SU-DHL-6 (cell line): ENCODE measurements around the gene CHSY3.

Experiments used
- H2AFZ ChIP-seq: fragments of 200-600 bp; sonication (generic); 2 replicates; pipeline ENCODE4 v1.6.1; 2014; ENCODE audit warnings: low read depth, mild to moderate bottlenecking, moderate library complexity, mixed read lengths, antibody characterized with exemption, low read length; ENCODE audit not compliant: severe bottlenecking
- H3F3A ChIP-seq: fragments of 200-600 bp; shearing (Covaris generic); 2 replicates; pipeline ENCODE4 v1.6.0; 2016; ENCODE audit warnings: antibody characterized with exemption, mild to moderate bottlenecking; ENCODE audit not compliant: insufficient read depth
- H3K27ac ChIP-seq: fragments of 200-600 bp; sonication (generic); 2 replicates; pipeline ENCODE4 v1.5.1; 2016; ENCODE audit warnings: low read depth, mild to moderate bottlenecking, low read length, moderate library complexity, mixed read lengths
- H3K27me3 ChIP-seq: fragments of 200-600 bp; sonication (generic), shearing (Covaris generic); 2 replicates; pipeline ENCODE4 v1.6.0; 2014; ENCODE audit warnings: mild to moderate bottlenecking, low read length
- H3K36me3 ChIP-seq: fragments of 200-600 bp; sonication (generic); 2 replicates; pipeline ENCODE4 v1.6.1; 2014; ENCODE audit warnings: mild to moderate bottlenecking, low read length, mixed read lengths
- H3K4me2 ChIP-seq: fragments of 300-600, 200-600 bp; shearing (Covaris generic), sonication (generic); 2 replicates; pipeline ENCODE4 v1.6.0; 2014; ENCODE audit warnings: low read length, low read depth, mild to moderate bottlenecking; ENCODE audit not compliant: poor library complexity, severe bottlenecking
- H3K4me3 ChIP-seq: fragments of 200-600 bp; sonication (generic); 2 replicates; pipeline ENCODE4 v1.5.1; 2014; ENCODE audit warnings: antibody characterized with exemption, low read length, mild to moderate bottlenecking, mixed read lengths; ENCODE audit not compliant: insufficient read depth, poor library complexity, severe bottlenecking
- H3K79me2 ChIP-seq: fragments of 200-600 bp; sonication (generic); 2 replicates; pipeline ENCODE4 v1.6.1; 2014; ENCODE audit warnings: mild to moderate bottlenecking, low read length, moderate library complexity; ENCODE audit not compliant: insufficient read depth
- H3K9ac ChIP-seq: fragments of 200-600 bp; sonication (generic); 2 replicates; pipeline ENCODE4 v1.7.0; 2014; ENCODE audit warnings: mild to moderate bottlenecking, low read length
- H3K9me2 ChIP-seq: fragments of 200-600 bp; sonication (generic); replicated peaks from 2 replicates; pipeline ENCODE4 v1.6.1; 2014; ENCODE audit warnings: low read length; ENCODE audit not compliant: insufficient read depth
- H3K9me3 ChIP-seq: fragments of 200-600 bp; sonication (generic); 2 replicates; pipeline ENCODE4 v1.6.1; 2014; ENCODE audit warnings: low read length, mixed read lengths; ENCODE audit not compliant: insufficient read depth
- H4K20me1 ChIP-seq: fragments of 200-600 bp; sonication (generic); 2 replicates; pipeline ENCODE4 v1.6.1; 2014; ENCODE audit warnings: low read depth, mild to moderate bottlenecking, antibody characterized with exemption, low read length, moderate library complexity, mixed read lengths
- EZH2phosphoT487 ChIP-seq: fragments of 200-600 bp; sonication (generic), shearing (Covaris generic); conservative IDR thresholded peaks from 2 replicates; pipeline ENCODE4 v1.6.1; 2018; ENCODE audit warnings: mild to moderate bottlenecking, antibody characterized with exemption, low read length, moderate library complexity, mixed read lengths
- TF ChIP-seq, protein P1 (sequence below): fragments of 200-600 bp; sonication (generic); IDR thresholded peaks from one replicate; pipeline ENCODE4 v1.5.1; 2017; ENCODE audit warnings: antibody characterized with exemption, mild to moderate bottlenecking, low read length, moderate library complexity; ENCODE audit not compliant: insufficient read depth, poor library complexity, severe bottlenecking

CHSY3 gene

DNA sequence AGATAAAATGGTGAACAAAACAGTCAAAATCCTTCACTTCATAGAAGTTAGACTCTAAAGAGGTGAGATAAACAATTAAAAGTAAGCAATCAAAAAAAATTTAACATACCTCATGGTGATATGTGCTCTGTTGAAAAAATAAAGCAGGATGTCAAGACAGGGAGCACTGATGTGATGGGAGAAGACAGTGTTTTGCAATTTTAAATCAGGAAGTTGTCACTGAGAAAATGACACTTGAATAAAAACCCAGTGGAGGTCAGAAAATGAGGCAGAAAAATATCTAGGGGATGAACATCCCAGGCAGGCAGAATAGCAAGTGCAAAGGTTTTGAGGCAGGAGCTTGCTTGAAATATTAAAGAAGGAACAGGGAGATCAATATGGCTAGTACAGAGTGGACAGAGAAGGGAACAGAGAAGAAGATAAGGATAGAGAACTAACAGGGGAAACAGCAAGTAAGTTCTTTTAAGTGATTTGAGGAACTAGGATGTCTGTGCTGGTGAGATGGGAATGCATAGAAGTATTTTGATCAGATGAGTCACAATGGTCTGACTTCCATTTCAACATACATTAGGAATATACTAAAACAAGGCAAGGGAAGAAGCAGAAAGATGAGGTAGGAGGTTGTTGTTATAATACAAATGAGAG, 130.4 kb downstream of the CHSY3 start:
- H3F3A ChIP-seq: no peaks in the 10 kb centered on the region
- H3K9me2 ChIP-seq: 0 out of 2 replicates have a peak, but pooled peaks cover 6% of the 10 kb centered on the region
- no peaks in the 10 kb centered on the region for H3K27me3 ChIP-seq
- no peaks in the 10 kb centered on the region for H3K79me2 ChIP-seq
- no peak overlapping the region for H3K4me3 ChIP-seq
- TF ChIP-seq, protein P1, sequence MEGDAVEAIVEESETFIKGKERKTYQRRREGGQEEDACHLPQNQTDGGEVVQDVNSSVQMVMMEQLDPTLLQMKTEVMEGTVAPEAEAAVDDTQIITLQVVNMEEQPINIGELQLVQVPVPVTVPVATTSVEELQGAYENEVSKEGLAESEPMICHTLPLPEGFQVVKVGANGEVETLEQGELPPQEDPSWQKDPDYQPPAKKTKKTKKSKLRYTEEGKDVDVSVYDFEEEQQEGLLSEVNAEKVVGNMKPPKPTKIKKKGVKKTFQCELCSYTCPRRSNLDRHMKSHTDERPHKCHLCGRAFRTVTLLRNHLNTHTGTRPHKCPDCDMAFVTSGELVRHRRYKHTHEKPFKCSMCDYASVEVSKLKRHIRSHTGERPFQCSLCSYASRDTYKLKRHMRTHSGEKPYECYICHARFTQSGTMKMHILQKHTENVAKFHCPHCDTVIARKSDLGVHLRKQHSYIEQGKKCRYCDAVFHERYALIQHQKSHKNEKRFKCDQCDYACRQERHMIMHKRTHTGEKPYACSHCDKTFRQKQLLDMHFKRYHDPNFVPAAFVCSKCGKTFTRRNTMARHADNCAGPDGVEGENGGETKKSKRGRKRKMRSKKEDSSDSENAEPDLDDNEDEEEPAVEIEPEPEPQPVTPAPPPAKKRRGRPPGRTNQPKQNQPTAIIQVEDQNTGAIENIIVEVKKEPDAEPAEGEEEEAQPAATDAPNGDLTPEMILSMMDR: no peak
- no peak for TF ChIP-seq EZH2phosphoT487
- no peak overlapping the region for H3K27ac ChIP-seq
- H3K9ac ChIP-seq: no peak overlapping the region
- no peaks in the 10 kb centered on the region for H4K20me1 ChIP-seq
- H2AFZ ChIP-seq: no peak overlapping the region
- H3K36me3 ChIP-seq: no peaks in the 10 kb centered on the region
- H3K4me2 ChIP-seq: no peak overlapping the region
- no peaks in the 10 kb centered on the region for H3K9me3 ChIP-seq

DNA sequence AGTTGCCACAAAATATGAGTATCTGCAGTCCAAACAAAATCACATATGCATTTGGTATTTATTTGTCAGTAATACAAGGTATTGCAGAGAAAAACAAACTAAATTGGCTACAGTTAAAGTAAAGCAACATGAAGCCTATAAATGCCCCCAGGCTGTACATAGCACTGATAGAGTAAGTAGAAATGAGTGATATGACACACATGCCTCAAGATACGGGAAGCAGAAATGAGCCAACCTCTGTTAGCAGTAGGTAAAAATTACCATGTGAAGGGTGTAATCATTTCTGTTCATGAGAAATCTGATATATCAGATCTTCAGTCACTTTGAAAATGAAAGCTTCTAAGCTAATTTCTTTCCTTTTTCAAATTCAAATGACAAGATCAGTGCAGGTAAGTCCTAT, 131.1 kb downstream of the CHSY3 start:
- TF ChIP-seq, protein P1: no peak
- TF ChIP-seq EZH2phosphoT487: no peak
- no peaks in the 10 kb centered on the region for H3K79me2 ChIP-seq

DNA sequence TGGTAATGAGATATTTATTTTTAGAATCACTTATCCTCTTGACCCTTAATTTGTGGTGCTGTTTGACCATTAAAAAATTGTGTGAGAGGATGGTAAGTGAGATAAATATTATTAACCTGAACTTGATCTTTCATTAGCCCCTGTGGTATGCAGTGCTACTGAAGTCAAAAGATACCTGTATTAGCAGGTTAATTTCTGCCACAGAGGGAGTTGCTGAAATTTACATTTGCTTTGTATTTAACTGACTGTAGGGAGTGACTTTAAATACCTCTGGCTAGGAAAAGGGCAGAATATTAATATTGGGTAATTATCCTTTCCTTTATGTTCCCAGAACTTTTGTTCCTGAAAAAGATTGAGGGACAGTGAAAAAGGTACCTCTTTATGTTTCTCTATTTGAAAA, 133.6 kb downstream of the CHSY3 start:
- no peaks in the 10 kb centered on the region for H3K9me3 ChIP-seq
- H3F3A ChIP-seq: no peaks in the 10 kb centered on the region
- no peaks in the 10 kb centered on the region for H3K9me2 ChIP-seq
- H3K36me3 ChIP-seq: no peaks in the 10 kb centered on the region
- H2AFZ ChIP-seq: no peak overlapping the region
- H3K4me3 ChIP-seq: no peak overlapping the region
- H4K20me1 ChIP-seq: no peaks in the 10 kb centered on the region
- H3K27me3 ChIP-seq: no peaks in the 10 kb centered on the region
- no peak overlapping the region for H3K9ac ChIP-seq
- no peaks in the 10 kb centered on the region for H3K79me2 ChIP-seq
- no peak overlapping the region for H3K27ac ChIP-seq
- TF ChIP-seq, protein P1: no peak
- TF ChIP-seq EZH2phosphoT487: no peak
- H3K4me2 ChIP-seq: no peak overlapping the region

More for the DNA sequence above, 131.1 kb downstream of the CHSY3 start:
- no peak overlapping the region for H3K4me2 ChIP-seq
- no peaks in the 10 kb centered on the region for H3K9me3 ChIP-seq
- no peak overlapping the region for H3K9ac ChIP-seq
- H4K20me1 ChIP-seq: no peaks in the 10 kb centered on the region
- H3K36me3 ChIP-seq: no peaks in the 10 kb centered on the region
- no peak overlapping the region for H3K4me3 ChIP-seq
- H3K27ac ChIP-seq: no peak overlapping the region
- H3F3A ChIP-seq: no peaks in the 10 kb centered on the region
- 0 out of 2 replicates have a peak, but pooled peaks cover 3% of the 10 kb centered on the region for H3K9me2 ChIP-seq
- no peak overlapping the region for H2AFZ ChIP-seq
- H3K27me3 ChIP-seq: no peaks in the 10 kb centered on the region
